Loucy (cell line): ENCODE measurements around the gene CLCN7.

ENCODE experiments used
- CTCF ChIP-seq: fragments of 200-600 bp; sonication (generic); conservative IDR thresholded peaks from 2 replicates; pipeline ENCODE4 v1.5.1; 2014; ENCODE audit warnings: mild to moderate bottlenecking, antibody characterized with exemption, low read length
- EZH2phosphoT487 ChIP-seq: fragments of 200-600 bp; IDR thresholded peaks from 2 replicates; pipeline ENCODE4 v1.6.1; 2018; ENCODE audit warnings: antibody characterized with exemption, mild to moderate bottlenecking, moderate library complexity, borderline replicate concordance

- no peak for TF ChIP-seq CTCF
- TF ChIP-seq EZH2phosphoT487, result no peak
Observed at GRCh38 chr16:1524366-1524765, 49.5 kb upstream of the CLCN7 start.
